Activated T-cell treated with anti-CD3 and anti-CD28 coated beads for 48 hours (primary cell): Measurements from ENCODE around the gene CIB2.

Source experiments
- DNase-seq: peaks from one replicate; pipeline ENCODE4 v3.0.0-alpha.2; 2020; ENCODE audit warnings: low read depth

CIB2 gene

GRCh38 chr15:78149068-78149804 lies 18.0 kb upstream of the CIB2 start, which contains the start of gene IDH3A:
Gene IDH3A, plus strand, starts transcription at chr15:78149362. Its CDS starts 42 bp downstream, at chr15:78149404.
- DNase-seq = peak; percentile 100

- no peak for DNase-seq
Observed at GRCh38 chr15:78148392-78149067, 17.3 kb upstream of the CIB2 start.

GRCh38 chr15:78147566-78147965 lies 16.3 kb upstream of the CIB2 start:
- DNase-seq = no peak

GRCh38 chr15:78146425-78147154 lies 15.3 kb upstream of the CIB2 start:
- no peak for DNase-seq

GRCh38 chr15:78142332-78142731 lies 11.1 kb upstream of the CIB2 start:
- DNase-seq = no peak

GRCh38 chr15:78140292-78140691 lies 9.0 kb upstream of the CIB2 start:
- no peak for DNase-seq

GRCh38 chr15:78139578-78139977 lies 8.3 kb upstream of the CIB2 start:
- no peak for DNase-seq

GRCh38 chr15:78133801-78134200 lies 2.6 kb upstream of the CIB2 start:
- no peak for DNase-seq

GRCh38 chr15:78130466-78131294 lies 565 bp downstream of the CIB2 start:
- DNase-seq = no peak

GRCh38 chr15:78129751-78130287 lies 1.4 kb downstream of the CIB2 start:
- DNase-seq = no peak

- no peak for DNase-seq
Observed at GRCh38 chr15:78129077-78129750, 2.0 kb downstream of the CIB2 start.

GRCh38 chr15:78127882-78128281 lies 3.4 kb downstream of the CIB2 start:
- DNase-seq = no peak

GRCh38 chr15:78125267-78125666 lies 6.0 kb downstream of the CIB2 start:
- no peak for DNase-seq

GRCh38 chr15:78120523-78120922 lies 10.7 kb downstream of the CIB2 start:
- DNase-seq = no peak

- DNase-seq = no peak
Observed at GRCh38 chr15:78112551-78112950, 18.7 kb downstream of the CIB2 start.

GRCh38 chr15:78111788-78112187 lies 19.5 kb downstream of the CIB2 start:
- no peak for DNase-seq

- no peak for DNase-seq
Observed at GRCh38 chr15:78110916-78111475, 20.2 kb downstream of the CIB2 start.

- no peak for DNase-seq
Observed at GRCh38 chr15:78110096-78110495, 21.1 kb downstream of the CIB2 start.

- no peak for DNase-seq
Observed at GRCh38 chr15:78109156-78109555, 22.1 kb downstream of the CIB2 start.

- peak; percentile 78 for DNase-seq
Observed at GRCh38 chr15:78108300-78109084, 22.8 kb downstream of the CIB2 start.
